ENCODE measurements around the gene SHB. TPM values are rescaled to one million over a fixed set of nuclear protein-coding genes. Genes with fewer than 3 reads are reported as not detected.

Gene SHB
- total and polyA plus RNA-seq, 2 of the 8 experiments (the other 6 are each of a cell fraction or from before 2014, with no cell fraction given): 4.1 to 12.6 TPM

GRCh38 chr9:37918665-37919170, 150.3 kb downstream of the SHB start (continued):
- TF ChIP-seq ATF3 (IDR thresholded peaks at IDR 0.05; ENCODE audit: insufficient read depth, low read depth, low read length) (no peak), JUN (IDR thresholded peaks at IDR 0.05; ENCODE audit: low read depth, low read length) (no peak), POLR2A (IDR thresholded peaks at IDR 0.05; ENCODE audit: control extremely low read depth in 1 of 2, low read depth in 2 of 2, low read length in 2 of 2) (no peak), NANOG (IDR thresholded peaks at IDR 0.05; ENCODE audit: insufficient read depth, low read depth, low read length, poor library complexity, severe bottlenecking) (no peak), ASH2L (IDR thresholded peaks at IDR 0.05; ENCODE audit: low read length) (no peak), GABPA (IDR thresholded peaks at IDR 0.05; ENCODE audit: borderline replicate concordance, insufficient read depth, low read length) (no peak)
